Right lobe of liver (tissue), 6 donors: ENCODE data around the gene SH3PXD2A. TPM values are rescaled to one million over a fixed set of nuclear protein-coding genes. Genes with fewer than 3 reads are reported as not detected.
A peak's percentile ranks its signal among the peaks of the same experiment; 100 is the strongest.

Source experiments
- ATAC-seq, 4 donors: fragments of 200-7000 bp; cut with Tn5 transposase; one replicate each; pipeline ENCODE4 v1.9.1; 2020; ENCODE audit warnings: mild to moderate bottlenecking in 4 of 4, moderate library complexity in 4 of 4
- DNase-seq, 3 donors: peaks; one replicate each; pipeline ENCODE4 v3.0.0-alpha.2; 2020
- H3K27ac ChIP-seq, 3 donors: fragments of 200-600 bp; one replicate each; pipeline ENCODE4 v1.8.0; 2022
- H3K27me3 ChIP-seq, 2 donors: fragments of 200-600 bp; one replicate each; pipeline ENCODE4 v1.8.0; 2022
- H3K36me3 ChIP-seq, 4 donors: fragments of 200-600 bp; sonication (generic) in 1 of 4; one replicate each; pipeline versions ENCODE4 v1.5.1 to v1.8.0; 2017 to 2022; ENCODE audit warnings: control low read depth in 1 of 4
- H3K4me1 ChIP-seq, 4 donors: fragments of 200-600 bp; sonication (generic) in 1 of 4; one replicate each; pipeline versions ENCODE4 v1.5.1 to v1.8.0; 2017 to 2022; ENCODE audit warnings: control low read depth in 1 of 4
- H3K4me3 ChIP-seq, 3 donors: fragments of 200-600 bp; one replicate each; pipeline ENCODE4 v1.8.0; 2022
- H3K9me3 ChIP-seq, 4 donors: fragments of 200-600 bp; sonication (generic) in 1 of 4; one replicate each; pipeline versions ENCODE4 v1.5.1 to v1.8.0; 2017 to 2022; ENCODE audit warnings: control low read depth in 1 of 4
- CTCF ChIP-seq, 4 donors: fragments of 200-600 bp in 3 of 4; fragments of 450-650 bp in 1 of 4; IDR thresholded peaks; one replicate each; pipeline versions ENCODE4 v1.5.1 to v1.8.0; 2016 to 2022; ENCODE audit warnings: antibody characterized with exemption in 4 of 4, mild to moderate bottlenecking in 2 of 4
- POLR2A ChIP-seq: fragments of 450-650 bp; IDR thresholded peaks from one replicate; pipeline ENCODE4 v1.6.1; 2017; ENCODE audit warnings: antibody characterized with exemption, mild to moderate bottlenecking
- WGBS: methylation state at CpG from one replicate; pipeline ENCODE4 v1.1.6; 2018; ENCODE audit warnings: low coverage, low lambda C conversion rate; ENCODE audit not compliant: insufficient coverage; ENCODE audit errors: missing lambda C conversion rate; 5-methylcytosine and 5-hydroxymethylcytosine counted together
- intact Hi-C, 2 donors: fragments of 100-400 bp; cut with DNase I; formaldehyde crosslinking; loops; one replicate each; pipeline versions ENCODE4 v1.11.2 to v1.14.1; 2022
- total RNA-seq, 6 experiments: library from RNA; depleted of rRNA in 2 of 6; stranded (reverse); fragments of >200 nt in 2 of 6; fragmentation: NEBNext Ultra II Directional in 3 of 6; extraction: Animal tissue kit (Norgen Biotek cat#: 25700) in 3 of 6; gene quantifications; one replicate each; pipeline versions ENCODE4 v1.1.0 to v1.2.4, GENCODE V29; 2016 to 2023
- donor health status: DM: no; HTN: yes; CAD: no.
- donor health status: DM: no; HTN: no; CAD: no.
- donor health status: DM: no; HTN: no; CAD: no.
- donor health status: DM: no; HTN: yes; CAD: no.
- donor health status: DM: no; HTN: yes; CAD: no.

The SH3PXD2A gene
- total RNA-seq, 6 experiments from 2014 or later, result 3.0 to 38.3 (median 10.0) TPM

DNA sequence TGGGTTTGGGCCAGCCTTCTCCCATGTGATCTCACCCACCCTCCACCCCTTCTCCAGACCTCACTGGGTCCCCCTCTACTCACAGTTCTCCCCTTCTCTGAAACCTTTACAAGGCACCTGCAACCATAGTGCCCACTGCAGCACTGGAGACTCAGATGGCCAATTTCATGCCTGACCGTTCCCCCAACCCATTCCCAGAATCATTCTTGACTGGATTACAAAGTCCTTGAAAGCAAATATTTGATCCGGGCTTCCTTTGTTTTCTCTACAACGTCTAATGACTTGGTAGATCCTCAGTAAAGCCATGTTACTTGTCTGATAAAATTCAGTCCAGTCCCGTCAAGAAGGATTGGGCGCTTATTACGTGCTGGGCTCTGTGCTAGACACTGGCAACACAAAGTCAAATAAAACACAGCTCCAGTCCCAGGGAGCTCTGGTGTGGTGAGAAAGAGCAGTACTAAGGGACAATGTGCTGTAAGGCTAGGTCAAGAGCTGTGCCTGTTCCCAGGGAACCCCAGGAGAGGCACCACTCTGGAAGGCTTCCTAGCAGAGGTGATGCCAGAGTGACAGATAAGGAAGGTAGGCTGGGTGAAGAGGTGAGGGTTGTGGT lies 36.5 kb downstream of the SH3PXD2A start:
- Histone ChIP-seq H3K4me3 (peak overlapping the region in 1 of 3 donors; percentile 19), H3K9me3 (no peaks in the 10 kb centered on the region), H3K27ac (no peak overlapping the region), H3K27me3 (no peaks in the 10 kb centered on the region), H3K36me3 (no peaks in the 10 kb centered on the region), H3K4me1 (peaks cover 0 to 37% (median 12%) of the 10 kb centered on the region in 4 donors)
- WGBS, result 31% methylated on average over 6 of the region's 6 CpGs
- ATAC-seq, result peak; percentile 48 to 68 (median 62)
- intact Hi-C loops, result no loop called here
- DNase-seq, result peak in 1 of 3 donors; percentile 27
- TF ChIP-seq CTCF (IDR thresholded peaks at IDR 0.05) (no peak), POLR2A (no peak)

DNA sequence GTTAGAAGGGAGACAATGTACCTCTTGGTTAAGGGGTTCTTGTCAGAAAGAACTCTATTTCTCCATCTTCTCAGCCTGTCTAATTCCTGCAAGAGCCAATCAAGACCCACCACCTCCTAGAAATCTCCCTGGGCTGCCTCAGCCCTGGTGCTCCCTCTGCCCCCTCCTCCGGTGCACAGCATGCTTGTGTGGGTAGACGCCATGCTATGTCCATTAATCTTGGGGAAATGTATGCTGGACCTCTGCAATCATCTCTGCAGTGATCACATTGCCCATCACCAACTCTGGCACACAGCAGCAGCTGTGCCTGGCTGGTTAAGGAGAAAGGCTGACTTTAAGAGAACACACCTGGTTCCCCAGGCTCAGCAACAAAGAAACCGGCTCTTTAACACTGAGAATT lies 37.3 kb downstream of the SH3PXD2A start:
- TF ChIP-seq POLR2A (no peak), CTCF (IDR thresholded peaks at IDR 0.05) (no peak)
- Histone ChIP-seq H3K27ac (no peak overlapping the region), H3K9me3 (no peaks in the 10 kb centered on the region), H3K4me1 (peaks cover 0 to 40% (median 12%) of the 10 kb centered on the region in 4 donors), H3K27me3 (no peaks in the 10 kb centered on the region), H3K36me3 (no peaks in the 10 kb centered on the region), H3K4me3 (no peak overlapping the region)
- intact Hi-C loops, result no loop called here
- 13% methylated on average over 1 of the region's 3 CpGs for WGBS
- peak in 1 of 4 donors; percentile 5 for ATAC-seq
- peak in 1 of 3 donors; percentile 5 for DNase-seq

GRCh38 chr10:103816431-103816830 lies 38.9 kb downstream of the SH3PXD2A start:
- Histone ChIP-seq H3K36me3 (no peaks in the 10 kb centered on the region), H3K27ac (no peak overlapping the region), H3K4me3 (no peak overlapping the region), H3K27me3 (no peaks in the 10 kb centered on the region), H3K4me1 (peaks cover 0 to 49% (median 21%) of the 10 kb centered on the region in 4 donors), H3K9me3 (no peaks in the 10 kb centered on the region)
- TF ChIP-seq POLR2A (no peak), CTCF (IDR thresholded peaks at IDR 0.05) (no peak)
- no peak for ATAC-seq
- WGBS, result 81% methylated on average over 5 of the region's 6 CpGs
- no peak for DNase-seq
- intact Hi-C loops, result no loop called here

DNA sequence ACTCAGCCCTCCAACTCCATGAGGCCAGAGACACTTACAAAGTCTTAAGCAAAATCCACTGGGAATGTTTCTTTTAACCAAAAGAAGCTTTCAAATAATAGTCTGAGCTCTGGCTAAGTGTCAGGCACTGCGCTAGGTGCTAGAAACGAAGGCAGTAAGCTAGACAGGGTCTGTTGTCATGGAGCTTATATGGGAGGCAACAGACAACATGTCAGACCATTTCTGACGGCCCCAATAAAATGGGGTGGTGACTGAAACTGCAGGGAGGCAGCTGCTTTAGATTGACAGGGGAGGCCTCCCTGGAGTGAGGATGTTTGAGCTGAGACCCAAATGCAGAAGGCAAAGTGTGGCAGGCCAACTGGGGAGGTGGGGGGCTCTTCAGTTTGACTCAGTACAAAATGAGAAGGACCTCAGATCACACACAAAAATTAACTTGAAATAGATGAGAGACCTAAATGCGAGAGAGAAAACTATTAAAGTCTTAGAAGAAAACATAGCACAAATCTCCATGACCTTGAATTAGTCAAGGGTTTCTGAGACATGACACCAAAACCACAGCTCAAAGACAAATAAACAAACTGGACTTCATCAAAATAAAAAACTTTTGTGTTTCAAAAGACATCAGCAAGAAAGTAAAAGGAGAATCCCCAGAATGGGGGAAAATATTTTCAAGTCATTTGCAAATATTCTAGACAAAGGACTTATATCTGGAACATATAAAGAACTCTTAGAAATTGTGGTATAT lies 40.6 kb downstream of the SH3PXD2A start:
- ATAC-seq (no peak), DNase-seq (peak in 1 of 3 donors; percentile 12)
- Histone ChIP-seq H3K9me3 (no peaks in the 10 kb centered on the region), H3K36me3 (no peaks in the 10 kb centered on the region), H3K27me3 (no peaks in the 10 kb centered on the region), H3K4me1 (peaks cover 0 to 49% (median 20%) of the 10 kb centered on the region in 4 donors), H3K4me3 (no peak overlapping the region), H3K27ac (no peak overlapping the region)
- intact Hi-C loops, result no loop called here
- TF ChIP-seq POLR2A (no peak), CTCF (IDR thresholded peaks at IDR 0.05) (no peak)
- WGBS, result 85% methylated on average over 3 of the region's 4 CpGs
